ENCODE data around the gene SPATA6L.
"Not testable (repeated sequence)": the region's sequence is repeated elsewhere in the genome, so short reads cannot be mapped to it uniquely, and the experiment has no call there.

The SPATA6L gene

GRCh38 chr9:4674783-4675182 lies 8.5 kb upstream of the SPATA6L start:
- no peak for DNase-seq

GRCh38 chr9:4671737-4672136 lies 5.5 kb upstream of the SPATA6L start:
- DNase-seq = no peak

GRCh38 chr9:4670591-4670990 lies 4.3 kb upstream of the SPATA6L start:
- DNase-seq = no peak

DNA sequence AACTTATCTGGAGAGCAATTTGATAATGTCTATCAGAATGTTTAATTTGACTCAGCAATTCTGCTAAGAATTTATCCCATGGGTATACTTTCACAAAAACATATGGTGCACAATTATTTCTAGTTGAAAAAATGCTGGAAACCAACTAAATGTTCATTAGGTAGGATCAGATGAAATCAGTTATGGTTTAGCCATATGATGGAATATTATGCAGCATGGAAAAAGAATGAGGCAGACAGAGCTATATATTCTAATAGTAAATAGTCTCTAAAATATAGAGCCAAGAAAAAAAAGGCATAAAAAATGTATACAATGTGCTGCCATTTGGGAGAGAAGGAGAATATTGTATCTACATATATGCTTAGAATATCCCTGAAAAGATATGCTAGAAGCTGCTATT lies 3.6 kb upstream of the SPATA6L start:
- DNase-seq = no peak

- no peak for DNase-seq
Observed at GRCh38 chr9:4668604-4669003, 2.3 kb upstream of the SPATA6L start.

GRCh38 chr9:4667681-4668080 lies 1.4 kb upstream of the SPATA6L start:
- DNase-seq = no peak

- no peak for DNase-seq
Observed at GRCh38 chr9:4665357-4665756, 923 bp downstream of the SPATA6L start.

DNA sequence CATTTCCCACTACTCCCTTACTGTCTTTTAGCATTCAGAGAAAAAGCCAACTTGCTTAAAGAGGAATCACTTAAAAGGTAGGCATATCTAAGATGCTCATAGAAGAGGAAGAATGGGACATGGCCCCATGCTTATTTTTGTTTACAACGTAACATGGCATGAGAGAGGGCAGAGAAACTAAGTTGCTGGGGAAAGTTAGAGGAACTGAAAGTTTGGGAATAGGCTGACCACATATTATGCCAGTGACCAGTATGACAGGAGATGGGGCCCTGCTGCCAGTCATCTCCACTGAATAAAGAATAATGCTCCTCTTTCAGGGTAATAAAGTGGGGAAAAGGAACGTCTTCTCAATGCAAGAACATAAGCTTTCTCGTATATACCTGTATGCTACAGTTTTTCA lies 2.3 kb downstream of the SPATA6L start:
- DNase-seq = no peak

DNA sequence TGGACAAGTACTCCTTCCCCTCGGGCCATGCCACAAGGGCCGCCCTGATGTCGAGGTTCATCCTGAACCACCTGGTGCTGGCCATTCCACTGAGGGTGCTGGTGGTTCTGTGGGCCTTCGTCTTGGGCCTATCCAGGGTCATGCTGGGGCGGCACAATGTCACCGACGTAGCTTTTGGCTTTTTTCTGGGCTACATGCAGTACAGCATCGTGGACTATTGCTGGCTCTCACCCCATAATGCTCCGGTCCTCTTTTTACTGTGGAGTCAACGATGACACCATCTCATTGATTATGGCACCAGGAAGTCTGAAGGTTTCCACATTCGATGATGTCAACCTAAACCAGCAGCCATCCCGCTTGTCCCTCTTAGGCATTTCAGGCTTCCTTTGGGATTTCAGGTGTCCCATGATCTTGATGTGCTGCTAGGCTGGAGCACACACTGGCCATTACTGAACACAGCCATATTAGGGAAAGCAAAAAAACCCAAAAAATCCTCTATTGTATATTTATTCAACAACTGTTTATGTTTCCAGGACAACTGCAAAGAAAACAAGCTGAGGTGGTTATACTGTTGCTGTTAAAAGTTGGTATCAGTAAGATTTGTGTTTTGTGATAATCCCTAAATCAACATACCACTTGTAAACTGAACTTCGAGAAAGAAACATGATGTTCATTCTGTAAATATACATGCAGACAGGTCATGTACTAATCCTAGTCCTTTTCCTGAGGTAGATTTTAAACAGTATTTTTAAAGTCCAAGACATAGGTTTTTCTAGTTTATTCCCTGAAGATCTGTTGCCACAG lies 3.1 kb downstream of the SPATA6L start:
- DNase-seq = no peak

DNA sequence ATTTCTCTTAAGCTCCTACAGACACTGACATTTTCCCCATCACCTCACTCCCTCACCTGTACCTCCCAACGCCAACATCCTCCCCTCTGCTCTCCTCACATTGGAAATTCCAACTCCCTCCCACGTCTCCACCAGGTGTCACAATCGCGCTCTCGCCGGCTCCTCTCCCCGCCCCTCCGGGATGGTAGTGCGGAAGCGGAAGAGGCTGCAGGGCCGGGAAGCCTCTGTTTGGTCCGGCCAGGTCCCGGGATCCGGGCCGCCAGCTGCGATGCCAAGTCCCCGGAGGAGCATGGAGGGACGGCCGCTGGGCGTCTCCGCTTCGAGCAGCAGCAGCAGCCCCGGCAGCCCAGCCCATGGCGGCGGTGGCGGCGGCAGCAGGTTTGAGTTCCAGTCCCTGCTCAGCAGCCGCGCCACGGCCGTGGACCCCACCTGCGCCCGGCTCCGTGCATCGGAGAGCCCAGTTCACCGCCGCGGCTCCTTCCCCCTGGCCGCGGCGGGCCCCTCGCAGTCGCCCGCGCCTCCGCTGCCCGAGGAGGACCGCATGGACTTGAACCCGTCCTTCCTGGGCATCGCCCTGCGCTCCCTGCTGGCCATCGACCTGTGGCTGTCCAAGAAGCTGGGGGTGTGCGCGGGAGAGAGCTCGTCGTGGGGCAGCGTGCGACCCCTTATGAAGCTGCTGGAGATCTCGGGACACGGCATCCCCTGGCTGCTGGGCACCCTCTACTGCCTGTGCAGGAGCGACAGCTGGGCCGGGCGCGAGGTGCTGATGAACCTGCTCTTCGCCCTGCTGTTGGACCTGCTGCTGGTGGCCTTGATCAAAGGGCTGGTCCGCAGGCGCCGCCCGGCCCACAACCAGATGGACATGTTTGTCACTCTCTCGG lies 3.9 kb downstream of the SPATA6L start, which contains the start of gene PLPP6:
Gene PLPP6 (plus strand): TSS at position 187 of the 881 bp plus-strand sequence. CDS start 82 bp downstream, at position 269.
- peak; percentile 84 for DNase-seq

DNA sequence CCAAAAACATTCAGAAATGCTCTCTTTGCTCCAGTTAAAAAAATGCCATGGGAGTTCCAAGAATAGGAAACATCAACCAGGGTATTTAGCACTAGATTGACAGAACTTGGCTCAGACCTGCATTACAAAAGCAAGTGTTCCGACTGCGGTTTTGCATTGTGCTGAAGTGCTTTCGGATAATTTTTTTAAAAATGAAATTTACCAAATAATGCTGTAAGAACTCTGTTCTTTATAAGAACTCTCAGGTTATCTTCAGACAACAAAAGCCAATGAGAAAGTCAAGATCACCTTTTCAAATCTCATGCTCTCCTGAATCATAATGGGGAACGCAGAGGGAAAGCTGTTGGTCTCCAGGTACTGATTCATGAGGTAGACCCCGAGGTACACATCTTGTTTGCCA lies 4.7 kb downstream of the SPATA6L start:
- no peak for DNase-seq

GRCh38 chr9:4661165-4661564 lies 5.1 kb downstream of the SPATA6L start:
- no peak for DNase-seq

GRCh38 chr9:4660665-4661064 lies 5.6 kb downstream of the SPATA6L start:
- DNase-seq = not testable (repeated sequence)

DNA sequence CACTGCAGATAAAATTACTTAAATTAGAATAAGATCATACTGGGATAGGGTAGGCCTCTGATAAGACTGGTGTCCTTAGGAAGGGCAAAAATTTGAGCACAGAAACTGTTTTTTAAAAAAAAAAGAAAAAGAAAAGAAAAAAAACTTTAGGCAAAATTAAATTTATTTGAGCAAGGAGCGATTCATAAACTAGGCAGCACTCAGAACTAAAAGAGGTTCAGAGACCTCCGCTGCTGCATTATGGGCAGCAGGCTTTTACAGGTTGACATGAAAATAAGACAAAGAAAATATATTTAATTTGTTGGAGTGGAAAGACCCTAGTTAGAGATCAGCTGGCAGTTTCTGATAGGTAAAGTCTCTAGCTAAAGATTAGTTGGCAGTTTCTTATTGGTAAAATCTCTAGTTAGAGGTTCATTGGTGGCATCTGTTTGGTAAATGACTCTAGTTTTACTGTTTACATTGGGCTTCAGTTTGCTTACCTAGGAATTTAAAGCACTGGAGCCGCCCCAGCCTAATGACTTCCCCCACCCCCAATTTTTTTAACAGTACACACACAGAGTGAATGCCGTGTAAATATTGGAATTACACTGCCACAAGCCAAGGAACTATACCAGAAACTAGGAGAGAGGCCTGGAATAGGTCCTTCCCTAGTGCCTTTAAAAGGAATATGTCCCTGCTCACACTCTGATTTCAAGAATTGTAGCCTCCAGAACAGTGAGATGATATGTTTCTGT lies 8.7 kb downstream of the SPATA6L start:
- DNase-seq = no peak

DNA sequence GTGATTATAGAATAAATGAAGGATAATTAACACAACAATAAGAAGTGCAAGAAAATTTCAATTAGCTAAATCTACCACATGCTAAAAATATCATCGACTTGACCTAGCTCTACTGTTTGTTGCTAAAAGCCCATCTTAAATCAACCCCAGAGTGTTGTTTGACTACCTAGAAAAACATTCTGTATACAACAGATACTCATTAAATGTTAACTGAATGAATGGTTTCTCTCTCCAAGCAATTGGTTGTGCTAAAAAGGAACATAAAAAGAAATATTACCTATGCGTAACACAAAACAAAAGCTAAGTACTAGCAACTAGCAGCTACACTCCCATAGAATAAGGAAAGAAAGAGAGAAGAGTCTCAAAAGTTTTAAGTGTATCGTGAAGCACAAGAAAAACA lies 9.7 kb downstream of the SPATA6L start:
- no peak for DNase-seq

DNA sequence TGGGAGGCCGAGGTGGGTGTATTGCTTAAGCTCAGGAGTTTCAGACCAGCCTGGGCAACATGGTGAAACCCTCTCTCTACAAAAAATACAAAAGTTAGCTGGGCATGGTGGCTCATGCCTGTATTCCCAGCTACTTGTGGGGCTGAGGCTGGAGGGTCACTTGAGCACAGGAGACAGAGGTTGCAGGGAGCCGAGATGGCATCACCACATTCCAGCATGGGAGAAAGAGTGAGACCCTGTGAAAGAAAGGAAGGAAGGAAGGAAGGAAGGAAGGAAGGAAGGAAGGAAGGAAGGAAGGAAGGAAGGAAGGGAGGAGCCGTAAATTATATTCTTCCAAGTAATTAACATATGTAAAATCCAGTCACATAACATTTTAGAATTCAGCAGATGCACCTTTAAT lies 10.1 kb downstream of the SPATA6L start:
- not testable (repeated sequence) for DNase-seq

GRCh38 chr9:4654538-4654937 lies 11.7 kb downstream of the SPATA6L start:
- no peak for DNase-seq

DNA sequence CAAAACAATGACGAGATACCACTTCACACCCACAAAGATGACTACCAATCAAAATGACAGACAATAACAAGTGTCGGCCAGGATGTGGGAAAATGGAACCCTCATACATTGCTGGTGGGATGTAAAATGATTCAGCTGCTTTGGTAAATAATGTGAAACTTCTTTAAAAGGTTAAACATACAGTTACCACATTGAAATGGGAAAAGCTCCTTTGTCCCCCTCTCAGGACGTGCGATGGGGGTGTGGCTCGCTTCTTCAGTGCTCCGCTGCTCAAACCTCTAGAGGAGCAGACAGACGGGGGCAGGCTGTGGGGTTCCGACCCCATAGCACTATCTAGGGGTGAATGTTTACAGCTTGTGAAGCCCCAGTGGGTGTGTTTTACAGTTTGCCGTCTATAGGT lies 12.2 kb downstream of the SPATA6L start:
- no peak for DNase-seq

- DNase-seq = no peak
Observed at GRCh38 chr9:4642351-4642750, 23.9 kb downstream of the SPATA6L start.

GRCh38 chr9:4640027-4640426 lies 26.3 kb downstream of the SPATA6L start:
- DNase-seq = no peak

- DNase-seq = no peak
Observed at GRCh38 chr9:4639420-4639819, 26.9 kb downstream of the SPATA6L start.

DNA sequence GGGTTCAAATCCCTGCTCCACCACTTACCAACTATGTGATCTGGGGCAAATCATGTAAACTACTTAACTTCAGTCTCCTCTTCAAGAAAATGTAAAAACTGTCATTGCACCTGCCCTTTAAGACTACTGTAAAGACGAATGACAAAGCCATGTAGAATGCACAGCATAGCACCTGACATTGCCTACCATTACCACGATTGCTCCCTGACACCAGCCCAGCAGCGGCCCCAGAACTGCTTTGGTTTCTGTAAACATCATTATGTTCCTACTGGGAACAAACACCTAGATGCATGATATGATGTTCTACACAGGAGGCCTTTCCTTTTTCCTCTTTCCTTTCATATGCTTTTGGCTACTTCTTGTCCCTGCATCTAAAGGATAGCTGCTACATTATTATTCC lies 27.3 kb downstream of the SPATA6L start:
- DNase-seq = no peak

DNA sequence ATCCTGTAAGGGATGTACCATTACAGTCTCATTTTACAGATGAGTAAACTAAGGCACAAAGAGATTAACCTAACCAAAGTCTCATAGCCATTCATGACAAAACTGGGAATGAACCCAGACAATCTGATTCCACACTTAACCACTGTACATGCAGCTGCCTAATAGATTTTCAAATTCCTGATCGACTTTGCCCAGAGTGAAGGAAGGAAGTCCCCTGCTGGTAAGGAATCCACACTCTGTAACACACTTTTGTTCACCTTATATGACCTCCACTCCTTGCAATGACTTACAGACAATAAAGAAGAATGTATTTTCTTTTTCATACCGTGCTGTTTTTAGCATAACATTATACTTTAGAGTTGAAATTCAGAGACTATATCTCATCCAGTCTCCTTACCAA lies 35.4 kb downstream of the SPATA6L start:
- DNase-seq = no peak
